ENCODE measurements around the gene CCDC92B.
"Not testable (repeated sequence)": the region's sequence is repeated elsewhere in the genome, so short reads cannot be mapped to it uniquely, and the experiment has no call there.

The CCDC92B gene

GRCh38 chr17:2700491-2701141 lies 48.8 kb downstream of the CCDC92B start:
- no peak overlapping the region for H3K27ac ChIP-seq (replicated peaks; ENCODE audit: low read length)
- no peak overlapping the region for H2BK15ac ChIP-seq (ENCODE audit: low read length)
- no peak overlapping the region for H2AK5ac ChIP-seq (ENCODE audit: low read depth, low read length)
- no peaks in the 10 kb centered on the region for H3K27me3 ChIP-seq (ENCODE audit: control insufficient read depth in 3 of 3, insufficient read depth in 3 of 3, low read depth in 1 of 3, low read length in 3 of 3)
- DNase-seq (ENCODE audit: low spot score): no peak
- H3K18ac ChIP-seq (ENCODE audit: low read length): no peak overlapping the region
- H3K23ac ChIP-seq (ENCODE audit: low read depth, low read length, poor library complexity): peak overlapping the region; percentile 55
- peaks cover 0 to 11% of the 10 kb centered on the region in 2 donors for H3K4me1 ChIP-seq (ENCODE audit: control insufficient read depth in 2 of 2, insufficient read depth in 1 of 2, low read depth in 1 of 2, low read length in 2 of 2)
- H3K4ac ChIP-seq (ENCODE audit: low read length): no peak overlapping the region
- H4K91ac ChIP-seq (ENCODE audit: low read depth, low read length, poor library complexity): no peak overlapping the region
- peaks cover 0 to 3% of the 10 kb centered on the region in 2 donors for H3K9me3 ChIP-seq (replicated peaks in 1 of 2; ENCODE audit: control insufficient read depth in 2 of 2, insufficient read depth in 1 of 2, low read depth in 1 of 2, low read length in 2 of 2)
- H3K9ac ChIP-seq (ENCODE audit: low read depth, low read length, poor library complexity): no peak overlapping the region
- no peak overlapping the region for H3K4me2 ChIP-seq (ENCODE audit: insufficient read depth, low read length, poor library complexity, severe bottlenecking)
- H3K14ac ChIP-seq (ENCODE audit: low read length): no peak overlapping the region
- peak overlapping the region; percentile 39 for H2BK5ac ChIP-seq (ENCODE audit: low read length)
- WGBS, 2 donors (ENCODE audit: extremely low coverage in 2 of 2, insufficient read length in 2 of 2, insufficient replicate concordance in 1 of 2): no CpG with 5 or more reads among the region's 27 CpGs
- H3K36me3 ChIP-seq (replicated peaks in 1 of 2; ENCODE audit: control insufficient read depth in 2 of 2, insufficient read depth in 2 of 2, low read length in 2 of 2): peaks cover 22 to 74% of the 10 kb centered on the region in 2 donors
- H3K4me3 ChIP-seq (ENCODE audit: low read length in 2 of 2): no peak overlapping the region
- H2AFZ ChIP-seq (ENCODE audit: low read length): no peak overlapping the region
- peaks cover 9% of the 10 kb centered on the region for H3K79me1 ChIP-seq (ENCODE audit: low read depth, low read length)
- no peak overlapping the region for H2BK120ac ChIP-seq (ENCODE audit: low read depth, low read length)
- no peak overlapping the region for H2BK12ac ChIP-seq (ENCODE audit: low read length)
- H4K8ac ChIP-seq (ENCODE audit: low read depth, low read length): no peak overlapping the region

GRCh38 chr17:2700030-2700490 lies 49.4 kb downstream of the CCDC92B start:
- DNase-seq (ENCODE audit: low spot score): no peak
- Histone ChIP-seq H3K4ac (ENCODE audit: low read length) (no peak overlapping the region), H4K91ac (ENCODE audit: low read depth, low read length, poor library complexity) (no peak overlapping the region), H3K18ac (ENCODE audit: low read length) (no peak overlapping the region), H3K27me3 (ENCODE audit: control insufficient read depth in 3 of 3, insufficient read depth in 3 of 3, low read depth in 1 of 3, low read length in 3 of 3) (no peaks in the 10 kb centered on the region), H2BK12ac (ENCODE audit: low read length) (no peak overlapping the region), H3K9me3 (replicated peaks in 1 of 2; ENCODE audit: control insufficient read depth in 2 of 2, insufficient read depth in 1 of 2, low read depth in 1 of 2, low read length in 2 of 2) (peaks cover 0 to 3% of the 10 kb centered on the region in 2 donors), H2BK120ac (ENCODE audit: low read depth, low read length) (no peak overlapping the region), H3K36me3 (replicated peaks in 1 of 2; ENCODE audit: control insufficient read depth in 2 of 2, insufficient read depth in 2 of 2, low read length in 2 of 2) (peaks cover 22 to 78% of the 10 kb centered on the region in 2 donors), H2BK5ac (ENCODE audit: low read length) (no peak overlapping the region), H3K4me3 (ENCODE audit: low read length in 2 of 2) (no peak overlapping the region), H2AFZ (ENCODE audit: low read length) (no peak overlapping the region), H3K9ac (ENCODE audit: low read depth, low read length, poor library complexity) (no peak overlapping the region), H2BK15ac (ENCODE audit: low read length) (no peak overlapping the region), H3K14ac (ENCODE audit: low read length) (no peak overlapping the region), H2AK5ac (ENCODE audit: low read depth, low read length) (no peak overlapping the region), H3K27ac (replicated peaks; ENCODE audit: low read length) (no peak overlapping the region), H3K79me1 (ENCODE audit: low read depth, low read length) (peaks cover 11% of the 10 kb centered on the region), H3K4me2 (ENCODE audit: insufficient read depth, low read length, poor library complexity, severe bottlenecking) (no peak overlapping the region), H3K4me1 (ENCODE audit: control insufficient read depth in 2 of 2, insufficient read depth in 1 of 2, low read depth in 1 of 2, low read length in 2 of 2) (peaks cover 0 to 5% of the 10 kb centered on the region in 2 donors), H3K23ac (ENCODE audit: low read depth, low read length, poor library complexity) (no peak overlapping the region), H4K8ac (ENCODE audit: low read depth, low read length) (no peak overlapping the region)
- no CpG with 5 or more reads among the region's 20 CpGs for WGBS, 2 donors (ENCODE audit: extremely low coverage in 2 of 2, insufficient read length in 2 of 2, insufficient replicate concordance in 1 of 2)

- WGBS, 2 donors (ENCODE audit: extremely low coverage in 2 of 2, insufficient read length in 2 of 2, insufficient replicate concordance in 1 of 2): no CpG with 5 or more reads among the region's 18 CpGs
- H2BK5ac ChIP-seq (ENCODE audit: low read length); DNase-seq (ENCODE audit: low spot score); H3K14ac ChIP-seq (ENCODE audit: low read length); H3K27ac ChIP-seq (replicated peaks; ENCODE audit: low read length); H3K4me1 ChIP-seq (ENCODE audit: control insufficient read depth in 2 of 2, insufficient read depth in 1 of 2, low read depth in 1 of 2, low read length in 2 of 2); H2BK12ac ChIP-seq (ENCODE audit: low read length); H4K91ac ChIP-seq (ENCODE audit: low read depth, low read length, poor library complexity); H3K27me3 ChIP-seq (ENCODE audit: control insufficient read depth in 3 of 3, insufficient read depth in 3 of 3, low read depth in 1 of 3, low read length in 3 of 3); H3K4me3 ChIP-seq (ENCODE audit: low read length in 2 of 2); H2BK15ac ChIP-seq (ENCODE audit: low read length); H2AK5ac ChIP-seq (ENCODE audit: low read depth, low read length); H3K79me1 ChIP-seq (ENCODE audit: low read depth, low read length); H2BK120ac ChIP-seq (ENCODE audit: low read depth, low read length); H3K4me2 ChIP-seq (ENCODE audit: insufficient read depth, low read length, poor library complexity, severe bottlenecking); H3K18ac ChIP-seq (ENCODE audit: low read length); H3K23ac ChIP-seq (ENCODE audit: low read depth, low read length, poor library complexity); H3K4ac ChIP-seq (ENCODE audit: low read length); H3K9ac ChIP-seq (ENCODE audit: low read depth, low read length, poor library complexity); H3K9me3 ChIP-seq (replicated peaks in 1 of 2; ENCODE audit: control insufficient read depth in 2 of 2, insufficient read depth in 1 of 2, low read depth in 1 of 2, low read length in 2 of 2); H4K8ac ChIP-seq (ENCODE audit: low read depth, low read length); H2AFZ ChIP-seq (ENCODE audit: low read length): not testable (repeated sequence)
- H3K36me3 ChIP-seq (replicated peaks in 1 of 2; ENCODE audit: control insufficient read depth in 2 of 2, insufficient read depth in 2 of 2, low read length in 2 of 2): peaks cover 22 to 79% of the 10 kb centered on the region in 2 donors
These were observed 50.1 kb downstream of the CCDC92B start for GRCh38 chr17:2699216-2699805.

GRCh38 chr17:2697611-2698162 lies 51.8 kb downstream of the CCDC92B start:
- WGBS, 2 donors (ENCODE audit: extremely low coverage in 2 of 2, insufficient read length in 2 of 2, insufficient replicate concordance in 1 of 2): no CpG with 5 or more reads among the region's 40 CpGs
- Histone ChIP-seq H2BK120ac (ENCODE audit: low read depth, low read length) (no peak overlapping the region), H3K14ac (ENCODE audit: low read length) (peak overlapping the region; percentile 21), H3K79me1 (ENCODE audit: low read depth, low read length) (peaks cover 3% of the 10 kb centered on the region), H3K9ac (ENCODE audit: low read depth, low read length, poor library complexity) (peak overlapping the region; percentile 21), H3K23ac (ENCODE audit: low read depth, low read length, poor library complexity) (no peak overlapping the region), H4K8ac (ENCODE audit: low read depth, low read length) (no peak overlapping the region), H4K91ac (ENCODE audit: low read depth, low read length, poor library complexity) (no peak overlapping the region), H3K4me3 (ENCODE audit: low read length in 2 of 2) (peak overlapping the region in 1 of 2 donors; percentile 11), H3K9me3 (replicated peaks in 1 of 2; ENCODE audit: control insufficient read depth in 2 of 2, insufficient read depth in 1 of 2, low read depth in 1 of 2, low read length in 2 of 2) (peaks cover 0 to 1% of the 10 kb centered on the region in 2 donors), H3K36me3 (replicated peaks in 1 of 2; ENCODE audit: control insufficient read depth in 2 of 2, insufficient read depth in 2 of 2, low read length in 2 of 2) (peaks cover 21 to 76% of the 10 kb centered on the region in 2 donors), H3K4me2 (ENCODE audit: insufficient read depth, low read length, poor library complexity, severe bottlenecking) (no peak overlapping the region), H3K18ac (ENCODE audit: low read length) (peak overlapping the region; percentile 38), H3K4ac (ENCODE audit: low read length) (peak overlapping the region; percentile 89), H2AFZ (ENCODE audit: low read length) (no peak overlapping the region), H2BK15ac (ENCODE audit: low read length) (no peak overlapping the region), H2AK5ac (ENCODE audit: low read depth, low read length) (peak overlapping the region; percentile 56), H3K4me1 (ENCODE audit: control insufficient read depth in 2 of 2, insufficient read depth in 1 of 2, low read depth in 1 of 2, low read length in 2 of 2) (no peaks in the 10 kb centered on the region), H3K27me3 (ENCODE audit: control insufficient read depth in 3 of 3, insufficient read depth in 3 of 3, low read depth in 1 of 3, low read length in 3 of 3) (no peaks in the 10 kb centered on the region), H3K27ac (replicated peaks; ENCODE audit: low read length) (no peak overlapping the region), H2BK12ac (ENCODE audit: low read length) (no peak overlapping the region), H2BK5ac (ENCODE audit: low read length) (peak overlapping the region; percentile 82)
- no peak for DNase-seq (ENCODE audit: low spot score)

Measured in neuronal stem cell (in vitro differentiated cells).